HS-5 (cell line): ENCODE results near the gene EFNA5.
A peak's percentile ranks its signal among the peaks of the same experiment; 100 is the strongest.
"Not testable (repeated sequence)": the region's sequence is repeated elsewhere in the genome, so short reads cannot be mapped to it uniquely, and the experiment has no call there.

ENCODE experiments used
- DNase-seq: peaks from one replicate; pipeline ENCODE4 v3.0.0-alpha.2; 2012; ENCODE audit warnings: low read depth

The EFNA5 gene

GRCh38 chr5:107517185-107518033, 153.3 kb downstream of the EFNA5 start:
- DNase-seq: no peak

GRCh38 chr5:107516452-107517184, 154.1 kb downstream of the EFNA5 start:
- DNase-seq: peak; percentile 9

- DNase-seq: no peak
These were observed 155.1 kb downstream of the EFNA5 start for GRCh38 chr5:107515521-107516080.

- DNase-seq: no peak
These were observed 156.4 kb downstream of the EFNA5 start for GRCh38 chr5:107514305-107514704.

GRCh38 chr5:107513337-107514085, 157.2 kb downstream of the EFNA5 start:
- no peak for DNase-seq

GRCh38 chr5:107512029-107512428, 158.7 kb downstream of the EFNA5 start:
- no peak for DNase-seq

GRCh38 chr5:107510125-107510524, 160.6 kb downstream of the EFNA5 start:
- DNase-seq: no peak

- no peak for DNase-seq
These were observed 162.6 kb downstream of the EFNA5 start for GRCh38 chr5:107508097-107508496.

- DNase-seq: no peak
These were observed 164.8 kb downstream of the EFNA5 start for GRCh38 chr5:107505763-107506534.

- DNase-seq: no peak
These were observed 166.3 kb downstream of the EFNA5 start for GRCh38 chr5:107504424-107504823.

GRCh38 chr5:107502676-107503060, 168.1 kb downstream of the EFNA5 start:
- no peak for DNase-seq

GRCh38 chr5:107501965-107502675, 168.6 kb downstream of the EFNA5 start:
- no peak for DNase-seq

- no peak for DNase-seq
These were observed 169.9 kb downstream of the EFNA5 start for GRCh38 chr5:107500840-107501239.

- no peak for DNase-seq
These were observed 170.4 kb downstream of the EFNA5 start for GRCh38 chr5:107500347-107500746.

- no peak for DNase-seq
These were observed 171.0 kb downstream of the EFNA5 start for GRCh38 chr5:107499776-107500175.

- DNase-seq: no peak
These were observed 171.5 kb downstream of the EFNA5 start for GRCh38 chr5:107499237-107499636.

- no peak for DNase-seq
These were observed 174.3 kb downstream of the EFNA5 start for GRCh38 chr5:107496466-107496865.

- not testable (repeated sequence) for DNase-seq
These were observed 176.6 kb downstream of the EFNA5 start for GRCh38 chr5:107494129-107494528.

- DNase-seq: no peak
These were observed 183.6 kb downstream of the EFNA5 start for GRCh38 chr5:107487056-107487542.

GRCh38 chr5:107486489-107486888, 184.2 kb downstream of the EFNA5 start:
- DNase-seq: no peak

GRCh38 chr5:107485184-107485583, 185.6 kb downstream of the EFNA5 start:
- no peak for DNase-seq
